ENCODE results near the gene SRP14. TPM values are rescaled to one million over a fixed set of nuclear protein-coding genes. Genes with fewer than 3 reads are reported as not detected.

SRP14 gene
- polyA plus RNA-seq, 1 experiment, result 305 TPM

GRCh38 chr15:40084650-40085049 is 45.7 kb upstream of the SRP14 start:
- TF ChIP-seq CTCF (IDR thresholded peaks at IDR 0.05; ENCODE audit: insufficient read depth, low read depth, low read length), result no peak
- no peaks in the 10 kb centered on the region for H3K36me3 ChIP-seq (ENCODE audit: control insufficient read depth, insufficient read depth, low read length)
- ChIA-PET POLR2A (no interaction called here), CTCF (interaction anchor here (0.6 to 2.3 kb wide), 3 partner anchors 13 to 20 kb away, joined by 4 to 10 read pairs (median 4); no protein-coding TSS in a partner anchor)
- no peaks in the 10 kb centered on the region for H3K27me3 ChIP-seq (ENCODE audit: control insufficient read depth, insufficient read depth, low read length)
- H3K4me3 ChIP-seq (ENCODE audit: low read depth, low read length), result no peak overlapping the region
- no peak for DNase-seq (ENCODE audit: low read depth)

GRCh38 chr15:40082195-40082883 is 43.4 kb upstream of the SRP14 start:
- POLR2A ChIA-PET, result no interaction called here
- Histone ChIP-seq H3K27me3 (ENCODE audit: control insufficient read depth, insufficient read depth, low read length) (no peaks in the 10 kb centered on the region), H3K4me3 (ENCODE audit: low read depth, low read length) (no peak overlapping the region), H3K36me3 (ENCODE audit: control insufficient read depth, insufficient read depth, low read length) (no peaks in the 10 kb centered on the region)
- no peak for DNase-seq (ENCODE audit: low read depth)
- TF ChIP-seq CTCF (IDR thresholded peaks at IDR 0.05; ENCODE audit: insufficient read depth, low read depth, low read length), result no peak
- CTCF ChIA-PET, result interaction anchor here (0.8 to 2.1 kb wide), 2 partner anchors 22 to 37 kb away, joined by 3 to 10 read pairs; no protein-coding TSS in a partner anchor

GRCh38 chr15:40081691-40082194 is 42.8 kb upstream of the SRP14 start:
- ChIA-PET CTCF (interaction anchor here (0.8 to 2.1 kb wide), 2 partner anchors 23 to 36 kb away, joined by 3 to 10 read pairs; no protein-coding TSS in a partner anchor), POLR2A (no interaction called here)
- H3K27me3 ChIP-seq (ENCODE audit: control insufficient read depth, insufficient read depth, low read length), result no peaks in the 10 kb centered on the region
- H3K36me3 ChIP-seq (ENCODE audit: control insufficient read depth, insufficient read depth, low read length), result no peaks in the 10 kb centered on the region
- 0 out of 2 replicates have a peak, but pooled peaks have one; percentile 12 for TF ChIP-seq CTCF (IDR thresholded peaks at IDR 0.05; ENCODE audit: insufficient read depth, low read depth, low read length)
- no peak for DNase-seq (ENCODE audit: low read depth)
- no peak overlapping the region for H3K4me3 ChIP-seq (ENCODE audit: low read depth, low read length)

GRCh38 chr15:40080847-40081246 is 41.9 kb upstream of the SRP14 start:
- ChIA-PET POLR2A (no interaction called here), CTCF (interaction anchor here (2.1 kb wide), 1 partner anchor 24 kb away, joined by 10 read pairs; no protein-coding TSS in a partner anchor)
- Histone ChIP-seq H3K36me3 (ENCODE audit: control insufficient read depth, insufficient read depth, low read length) (no peaks in the 10 kb centered on the region), H3K4me3 (ENCODE audit: low read depth, low read length) (no peak overlapping the region), H3K27me3 (ENCODE audit: control insufficient read depth, insufficient read depth, low read length) (no peaks in the 10 kb centered on the region)
- no peak for DNase-seq (ENCODE audit: low read depth)
- TF ChIP-seq CTCF (IDR thresholded peaks at IDR 0.05; ENCODE audit: insufficient read depth, low read depth, low read length), result no peak

GRCh38 chr15:40080104-40080503 is 41.1 kb upstream of the SRP14 start:
- Histone ChIP-seq H3K4me3 (ENCODE audit: low read depth, low read length) (no peak overlapping the region), H3K36me3 (ENCODE audit: control insufficient read depth, insufficient read depth, low read length) (no peaks in the 10 kb centered on the region), H3K27me3 (ENCODE audit: control insufficient read depth, insufficient read depth, low read length) (no peaks in the 10 kb centered on the region)
- CTCF ChIA-PET, result interaction anchor here (2.1 kb wide), 1 partner anchor 24 kb away, joined by 10 read pairs; no protein-coding TSS in a partner anchor
- no peak for DNase-seq (ENCODE audit: low read depth)
- no peak for TF ChIP-seq CTCF (IDR thresholded peaks at IDR 0.05; ENCODE audit: insufficient read depth, low read depth, low read length)
- POLR2A ChIA-PET, result no interaction called here
